T-helper 17 cell (primary cell): ENCODE measurements around the gene EXT2. TPM values are rescaled to one million over a fixed set of nuclear protein-coding genes. Genes with fewer than 3 reads are reported as not detected.

Source experiments
- ATAC-seq: fragments of 150-1000 bp; cut with Tn5 transposase; 2 replicates; pipeline ENCODE4 v1.10.0; 2021; ENCODE audit warnings: mild to moderate bottlenecking, moderate library complexity
- DNase-seq, 3 donors: peaks; one replicate each; pipeline versions ENCODE4 v3.0.0 to v3.0.0-alpha.2; 2020 to 2021
- H3K9me3 ChIP-seq: one replicate; pipeline ENCODE4 v1.7.0; 2013; ENCODE audit warnings: low read length, mild to moderate bottlenecking; ENCODE audit not compliant: control insufficient read depth, poor library complexity, severe bottlenecking
- H3K27ac Mint-ChIP-seq: one replicate; pipeline ENCODE4 v1.8.0; 2022; ENCODE audit warnings: mild to moderate bottlenecking, moderate library complexity, mixed read lengths
- H3K27me3 Mint-ChIP-seq: one replicate; pipeline ENCODE4 v1.8.0; 2022; ENCODE audit warnings: mixed read lengths
- H3K36me3 Mint-ChIP-seq: one replicate; pipeline ENCODE4 v1.8.0; 2022; ENCODE audit warnings: low read depth, mixed read lengths
- H3K4me1 Mint-ChIP-seq: one replicate; pipeline ENCODE4 v1.8.0; 2022; ENCODE audit warnings: mild to moderate bottlenecking, mixed read lengths
- H3K4me3 Mint-ChIP-seq: one replicate; pipeline ENCODE4 v1.8.0; 2022; ENCODE audit warnings: mild to moderate bottlenecking, moderate library complexity, mixed read lengths
- total RNA-seq, 4 donors: library from RNA in 2 of 4; stranded (reverse) in 2 of 4; gene quantifications; one replicate each; pipeline ENCODE4 v1.2.3 and lab custom pipeline; 2022 to 2026

EXT2 gene
- total RNA-seq, 2 donors from 2014 or later, result 23.6 to 28.0 TPM

DNA sequence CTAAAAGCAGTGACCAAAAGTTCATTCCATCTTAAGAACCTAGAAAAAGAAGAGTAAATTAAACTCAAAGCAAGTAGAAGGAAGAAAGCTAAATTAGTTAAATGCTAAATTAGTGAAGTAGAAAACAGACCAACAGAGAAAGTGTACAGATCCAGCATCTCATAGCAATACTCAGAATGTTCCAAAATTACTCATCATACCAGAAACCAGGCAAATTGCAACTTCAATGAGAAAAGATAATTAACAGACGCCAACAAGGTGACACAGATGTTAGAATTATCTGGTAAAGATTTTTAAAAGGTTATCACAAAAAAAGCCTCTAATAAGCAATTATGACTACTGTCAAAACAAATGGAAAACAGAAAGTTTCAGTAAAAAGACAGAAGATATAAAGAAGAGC lies 117.7 kb downstream of the EXT2 start:
- H3K9me3 ChIP-seq, result no peaks in the 10 kb centered on the region
- no peak overlapping the region for H3K4me3 Mint-ChIP-seq
- ATAC-seq (no peak), DNase-seq (no peak)
- peaks cover 3% of the 10 kb centered on the region for H3K36me3 Mint-ChIP-seq
- no peaks in the 10 kb centered on the region for H3K4me1 Mint-ChIP-seq
- H3K27me3 Mint-ChIP-seq, result no peaks in the 10 kb centered on the region
- no peak overlapping the region for H3K27ac Mint-ChIP-seq

GRCh38 chr11:44217432-44217831 lies 122.0 kb downstream of the EXT2 start:
- Mint-ChIP-seq H3K4me3 (no peak overlapping the region), H3K36me3 (peaks cover 11% of the 10 kb centered on the region), H3K27me3 (no peaks in the 10 kb centered on the region), H3K27ac (no peak overlapping the region), H3K4me1 (peaks cover 3% of the 10 kb centered on the region)
- H3K9me3 ChIP-seq, result no peaks in the 10 kb centered on the region
- ATAC-seq (no peak), DNase-seq (no peak)

DNA sequence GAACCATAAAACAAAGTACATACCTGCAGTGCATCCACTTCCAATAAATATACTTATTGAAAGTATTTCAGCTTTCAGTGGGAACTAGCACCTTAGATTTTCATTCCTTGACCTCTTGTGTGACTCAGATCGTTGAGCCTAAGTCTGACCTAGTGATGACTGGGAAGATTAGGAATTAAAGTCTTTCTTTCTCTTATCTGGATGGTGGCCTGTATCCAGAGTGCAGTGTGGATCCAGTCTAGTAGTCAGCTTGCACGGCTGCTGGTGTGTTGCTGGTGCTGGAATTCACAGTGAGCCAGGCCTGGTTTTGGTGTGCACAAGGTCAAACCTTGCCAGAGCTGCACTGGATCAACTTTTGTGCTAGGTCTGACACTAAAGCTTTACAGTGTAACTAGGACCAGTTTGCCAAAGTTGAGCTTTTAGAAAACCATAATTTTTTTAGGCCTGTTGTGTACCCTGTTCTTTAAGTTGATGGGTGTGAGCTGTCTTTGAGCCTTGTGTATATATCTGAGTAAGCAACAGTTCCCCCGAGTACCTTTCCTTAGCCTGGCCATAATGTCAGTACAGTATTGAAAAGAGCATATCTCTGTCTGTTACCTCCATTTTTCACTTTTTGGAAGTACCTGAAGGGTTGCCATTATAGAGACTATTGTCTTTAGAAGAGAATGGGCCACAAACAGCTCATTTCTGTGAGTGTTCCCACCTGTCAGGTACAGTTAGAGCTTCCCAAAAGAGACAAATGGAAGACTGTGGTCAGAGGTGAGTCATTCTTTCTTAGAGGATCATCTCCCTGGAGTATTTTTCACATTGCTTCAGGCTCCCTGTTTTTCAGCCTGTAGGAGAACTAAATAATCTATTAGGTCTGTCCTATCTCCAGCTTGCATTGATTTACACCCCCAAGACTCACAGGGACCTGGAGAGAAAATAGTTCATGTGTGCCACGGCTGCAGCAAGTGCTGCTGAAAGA lies 124.6 kb downstream of the EXT2 start:
- no peak for ATAC-seq
- DNase-seq, result no peak
- H3K27ac Mint-ChIP-seq, result no peak overlapping the region
- H3K4me1 Mint-ChIP-seq, result peaks cover 4% of the 10 kb centered on the region
- H3K27me3 Mint-ChIP-seq, result no peaks in the 10 kb centered on the region
- H3K9me3 ChIP-seq, result no peaks in the 10 kb centered on the region
- H3K4me3 Mint-ChIP-seq, result no peak overlapping the region
- peaks cover 9% of the 10 kb centered on the region for H3K36me3 Mint-ChIP-seq

GRCh38 chr11:44221456-44221855 lies 126.0 kb downstream of the EXT2 start:
- H3K27ac Mint-ChIP-seq, result no peak overlapping the region
- ATAC-seq (no peak), DNase-seq (no peak)
- H3K4me3 Mint-ChIP-seq, result no peak overlapping the region
- peaks cover 7% of the 10 kb centered on the region for H3K4me1 Mint-ChIP-seq
- H3K27me3 Mint-ChIP-seq, result no peaks in the 10 kb centered on the region
- H3K36me3 Mint-ChIP-seq, result peaks cover 9% of the 10 kb centered on the region
- no peaks in the 10 kb centered on the region for H3K9me3 ChIP-seq

- H3K27ac Mint-ChIP-seq, result no peak overlapping the region
- DNase-seq (no peak), ATAC-seq (no peak)
- no peak overlapping the region for H3K4me3 Mint-ChIP-seq
- peaks cover 9% of the 10 kb centered on the region for H3K4me1 Mint-ChIP-seq
- no peaks in the 10 kb centered on the region for H3K27me3 Mint-ChIP-seq
- H3K36me3 Mint-ChIP-seq, result peaks cover 9% of the 10 kb centered on the region
- no peaks in the 10 kb centered on the region for H3K9me3 ChIP-seq
Measured at GRCh38 chr11:44221992-44222391, 126.5 kb downstream of the EXT2 start.

DNA sequence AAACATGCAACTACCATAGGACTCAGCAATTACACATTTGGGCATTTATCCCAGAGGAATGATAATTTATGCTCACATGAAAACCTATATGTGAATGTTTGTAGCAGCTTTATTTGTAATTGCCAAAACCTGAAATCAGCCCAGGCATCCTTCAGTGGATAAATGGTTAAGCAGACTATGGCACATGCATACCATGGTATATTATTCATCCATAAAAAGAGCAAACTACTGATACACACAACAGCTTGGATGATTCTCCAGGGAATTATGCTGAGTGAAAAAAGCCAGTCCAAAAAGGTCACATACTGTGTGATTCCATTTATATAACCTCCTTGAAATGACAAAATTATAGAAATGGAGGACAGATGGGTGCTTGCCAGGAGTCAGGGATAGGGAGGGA lies 127.8 kb downstream of the EXT2 start:
- H3K27ac Mint-ChIP-seq, result no peak overlapping the region
- peaks cover 7% of the 10 kb centered on the region for H3K36me3 Mint-ChIP-seq

DNA sequence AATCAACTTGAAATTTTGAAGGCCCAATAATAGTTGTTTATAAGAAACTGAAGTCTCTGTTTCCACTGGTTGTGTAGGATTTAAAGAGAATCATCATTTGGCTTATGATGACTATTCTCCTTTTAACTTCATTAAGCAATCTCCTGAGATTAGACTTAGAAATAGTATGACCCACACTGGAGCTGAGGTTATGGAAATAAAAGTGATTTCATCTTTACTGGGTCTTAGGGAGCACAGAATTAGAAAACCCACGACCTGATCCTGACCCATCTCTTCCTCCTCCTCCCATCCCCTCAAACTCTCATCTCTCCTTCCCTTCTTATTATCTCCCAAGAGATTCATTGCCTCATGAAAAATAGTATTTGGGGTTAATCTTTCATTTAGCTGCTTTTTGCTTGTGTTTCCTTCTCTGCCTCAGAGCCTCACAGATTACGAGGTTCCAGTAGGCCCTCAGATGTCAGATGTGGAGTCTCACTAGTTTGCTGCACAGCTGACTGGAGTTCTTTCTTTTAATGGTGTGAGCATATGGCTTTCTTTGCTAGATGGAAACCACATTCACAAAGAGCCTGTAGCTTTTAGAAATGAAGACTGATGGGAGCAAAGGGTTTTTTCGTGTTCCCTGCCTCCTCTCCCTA lies 129.5 kb downstream of the EXT2 start:
- Mint-ChIP-seq H3K27ac (peak overlapping the region; percentile 54), H3K36me3 (peaks cover 6% of the 10 kb centered on the region), H3K4me1 (peaks cover 15% of the 10 kb centered on the region), H3K4me3 (no peak overlapping the region), H3K27me3 (no peaks in the 10 kb centered on the region)
- H3K9me3 ChIP-seq, result no peaks in the 10 kb centered on the region
- DNase-seq, result no peak
- no peak for ATAC-seq

More for the DNA sequence above, 127.8 kb downstream of the EXT2 start:
- no peak for DNase-seq
- no peaks in the 10 kb centered on the region for H3K27me3 Mint-ChIP-seq
- no peak for ATAC-seq
- H3K4me1 Mint-ChIP-seq, result peaks cover 15% of the 10 kb centered on the region
- no peaks in the 10 kb centered on the region for H3K9me3 ChIP-seq
- no peak overlapping the region for H3K4me3 Mint-ChIP-seq

GRCh38 chr11:44226490-44226889 lies 131.0 kb downstream of the EXT2 start:
- peaks cover 2% of the 10 kb centered on the region for H3K36me3 Mint-ChIP-seq

DNA sequence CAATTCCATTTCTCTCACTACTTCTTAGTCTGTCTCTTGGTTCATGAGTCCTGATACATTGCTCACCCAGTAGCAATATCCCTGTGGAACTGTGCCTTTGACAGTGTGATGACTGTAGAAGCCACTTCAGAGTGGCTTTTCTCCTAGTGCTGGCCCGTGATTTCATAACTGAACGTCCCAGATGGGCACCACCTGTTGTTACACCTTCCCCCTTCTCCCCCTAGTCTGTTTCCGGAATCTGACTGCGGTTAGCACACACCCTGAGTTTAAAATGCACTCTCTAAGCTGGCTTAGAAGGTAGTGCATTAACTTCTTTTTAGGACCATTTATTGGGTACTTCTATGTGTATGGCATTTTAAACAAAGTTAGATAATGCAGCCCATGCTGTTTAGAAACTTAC lies 131.5 kb downstream of the EXT2 start:
- DNase-seq, result no peak
- H3K9me3 ChIP-seq, result no peaks in the 10 kb centered on the region
- ATAC-seq, result peak; percentile 21
- no peak overlapping the region for H3K27ac Mint-ChIP-seq
- H3K36me3 Mint-ChIP-seq, result no peaks in the 10 kb centered on the region
- peak overlapping the region; percentile 28 for H3K4me3 Mint-ChIP-seq
- H3K27me3 Mint-ChIP-seq, result no peaks in the 10 kb centered on the region
- H3K4me1 Mint-ChIP-seq, result peaks cover 13% of the 10 kb centered on the region

More at GRCh38 chr11:44226490-44226889, 131.0 kb downstream of the EXT2 start:
- Mint-ChIP-seq H3K27me3 (no peaks in the 10 kb centered on the region), H3K27ac (no peak overlapping the region), H3K4me1 (peaks cover 13% of the 10 kb centered on the region), H3K4me3 (no peak overlapping the region)
- H3K9me3 ChIP-seq, result no peaks in the 10 kb centered on the region
- DNase-seq (no peak), ATAC-seq (no peak)

DNA sequence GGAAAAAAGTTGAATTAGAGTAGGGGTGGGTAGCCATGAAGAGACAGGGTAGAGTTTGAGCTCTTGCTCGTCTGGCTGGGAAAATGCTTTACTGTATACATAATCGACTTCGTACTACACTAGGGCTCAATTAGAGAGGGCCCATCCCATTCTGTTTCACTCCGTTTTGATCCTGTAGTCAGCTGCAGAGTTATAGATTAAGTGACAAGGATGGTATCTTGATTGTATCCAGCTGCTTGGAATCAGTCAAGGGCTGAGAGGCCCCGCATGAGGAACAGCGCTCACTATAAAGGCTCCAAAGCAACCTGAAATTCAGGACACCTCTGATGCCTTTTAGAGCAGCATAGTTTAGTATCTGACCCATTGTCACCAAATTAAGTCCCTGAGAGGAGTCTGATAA lies 132.9 kb downstream of the EXT2 start:
- H3K4me3 Mint-ChIP-seq, result no peak overlapping the region

DNA sequence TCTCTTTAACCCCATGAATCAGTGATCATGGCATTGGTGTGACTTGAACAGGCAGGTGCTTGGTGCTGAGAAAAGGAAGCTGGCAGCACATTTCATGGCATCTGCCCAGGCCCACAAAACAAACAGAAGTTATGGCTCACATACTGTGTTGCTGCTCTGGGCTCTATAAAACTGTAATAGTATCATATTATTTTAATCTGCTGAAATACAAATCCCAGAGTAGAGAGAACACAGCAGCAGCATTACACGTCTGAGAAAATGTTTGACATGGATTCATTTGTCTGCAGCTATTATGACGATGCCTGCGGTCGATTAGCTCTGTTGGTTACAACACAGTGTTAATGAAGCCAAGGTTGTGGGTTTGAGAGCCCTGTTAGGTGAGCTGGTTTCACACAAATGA lies 133.6 kb downstream of the EXT2 start:
- Mint-ChIP-seq H3K36me3 (no peaks in the 10 kb centered on the region), H3K27ac (no peak overlapping the region), H3K4me1 (peaks cover 13% of the 10 kb centered on the region), H3K4me3 (no peak overlapping the region), H3K27me3 (no peaks in the 10 kb centered on the region)
- no peak for ATAC-seq
- no peaks in the 10 kb centered on the region for H3K9me3 ChIP-seq
- no peak for DNase-seq

More for the DNA sequence above, 132.9 kb downstream of the EXT2 start:
- H3K9me3 ChIP-seq, result no peaks in the 10 kb centered on the region
- no peak for DNase-seq
- Mint-ChIP-seq H3K36me3 (no peaks in the 10 kb centered on the region), H3K4me1 (peaks cover 13% of the 10 kb centered on the region), H3K27ac (no peak overlapping the region), H3K27me3 (no peaks in the 10 kb centered on the region)
- ATAC-seq, result no peak

GRCh38 chr11:44229624-44230023 lies 134.1 kb downstream of the EXT2 start:
- H3K27ac Mint-ChIP-seq, result no peak overlapping the region
- no peaks in the 10 kb centered on the region for H3K9me3 ChIP-seq
- no peak overlapping the region for H3K4me3 Mint-ChIP-seq
- H3K36me3 Mint-ChIP-seq, result no peaks in the 10 kb centered on the region
- DNase-seq, result no peak
- H3K4me1 Mint-ChIP-seq, result peaks cover 13% of the 10 kb centered on the region
- no peaks in the 10 kb centered on the region for H3K27me3 Mint-ChIP-seq
- ATAC-seq, result no peak

DNA sequence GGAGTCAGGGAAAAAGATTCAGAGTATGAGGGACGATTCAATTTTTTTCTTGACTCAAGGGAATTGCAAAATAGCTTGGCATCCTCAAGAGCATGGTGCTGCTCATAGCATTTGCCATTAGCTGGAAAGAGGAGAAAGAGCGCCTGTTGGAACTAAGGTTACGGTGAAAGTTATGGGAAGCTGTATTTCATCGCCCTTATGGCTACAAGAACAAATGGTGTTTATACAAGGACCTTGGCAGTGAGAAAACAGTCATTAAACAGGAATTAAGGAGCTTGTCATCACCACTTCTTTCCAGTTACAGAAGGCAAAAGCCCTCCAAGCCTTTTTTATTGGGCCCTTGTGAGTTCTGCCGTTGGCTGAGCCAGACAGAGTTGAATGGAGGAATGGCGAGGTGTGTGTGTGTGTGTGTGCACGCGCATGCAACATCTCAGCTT lies 140.3 kb downstream of the EXT2 start:
- no peak for DNase-seq
- no peaks in the 10 kb centered on the region for H3K9me3 ChIP-seq
- peaks cover 19% of the 10 kb centered on the region for H3K36me3 Mint-ChIP-seq
- no peak overlapping the region for H3K27ac Mint-ChIP-seq
- no peaks in the 10 kb centered on the region for H3K27me3 Mint-ChIP-seq
- ATAC-seq, result no peak
- H3K4me3 Mint-ChIP-seq, result no peak overlapping the region
- H3K4me1 Mint-ChIP-seq, result peaks cover 2% of the 10 kb centered on the region
